ENCODE data around the gene EIF4EBP3. TPM values are rescaled to one million over a fixed set of nuclear protein-coding genes. Genes with fewer than 3 reads are reported as not detected.
A peak's percentile ranks its signal among the peaks of the same experiment; 100 is the strongest.

The EIF4EBP3 gene
- total RNA-seq, 2 experiments from 2014 or later, result 12.7 to 15.1 TPM

DNA sequence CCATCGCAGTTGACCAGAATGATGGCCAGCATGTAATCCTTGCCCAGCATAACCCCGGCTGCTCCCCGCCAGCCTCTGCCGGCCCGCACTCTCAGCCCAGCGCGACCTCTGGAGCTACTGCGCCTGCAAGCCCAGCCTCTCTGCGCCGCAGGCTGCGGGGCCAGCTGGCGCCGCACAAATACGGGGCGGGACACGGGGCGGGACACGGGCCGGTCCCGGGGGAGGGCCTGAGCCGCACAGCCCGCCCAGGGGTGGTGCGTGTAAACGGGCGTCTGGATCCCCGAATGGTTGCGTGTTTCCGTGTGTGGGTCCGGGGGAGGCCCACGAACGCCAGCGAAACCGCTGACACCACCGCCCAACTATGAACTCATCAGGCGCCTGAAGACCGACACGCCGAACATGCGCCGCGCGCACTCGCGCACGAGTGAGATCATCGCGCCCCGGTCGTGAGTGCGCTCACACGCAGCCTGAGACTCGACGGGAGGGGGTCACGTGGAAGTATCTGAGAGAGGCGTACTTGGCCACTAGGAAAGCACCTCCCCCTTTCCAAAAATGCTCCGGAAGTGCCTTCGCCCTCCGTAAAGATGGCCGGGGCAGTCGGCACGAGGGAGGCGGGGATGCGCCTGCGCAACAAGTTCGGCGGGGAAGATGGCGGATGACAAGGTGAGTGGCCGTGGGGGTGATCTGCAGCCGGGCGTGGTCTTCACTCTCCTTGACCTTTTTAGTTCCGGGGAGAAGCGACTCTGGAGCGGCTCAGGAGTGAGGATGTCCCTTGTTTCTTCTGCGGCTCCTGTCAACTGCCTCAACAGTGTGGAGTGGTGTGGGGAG is 16.9 kb downstream of the EIF4EBP3 start, which contains the start of the genes APBB3 and SLC35A4:
APBB3 (minus strand) TSS at position 403 of the 828 bp plus-strand sequence; CDS start at position 50, 353 bp downstream.
SLC35A4 (plus strand) TSS at position 633 of the 828 bp plus-strand sequence. CDS start 2,342 bp downstream, outside the sequence.
- Histone ChIP-seq H3K4me3 (ENCODE audit: low read length) (peak within 1 kb of the TSS; percentile 98), H3K27me3 (ENCODE audit: control insufficient read depth in 1 of 2, insufficient read depth in 2 of 2, low read length in 2 of 2) (no peaks in the 10 kb centered on the region), H3K9me3 (ENCODE audit: control insufficient read depth in 1 of 2, insufficient read depth in 1 of 2, low read length in 2 of 2) (no peaks in the 10 kb centered on the region), H3K36me3 (ENCODE audit: insufficient read depth, low read length) (peaks cover 41% of the 10 kb centered on the region), H3K27ac (ENCODE audit: low read depth in 1 of 2, low read length in 2 of 2) (peak within 1 kb of the TSS; percentile 89 to 97), H3K4me1 (ENCODE audit: insufficient read depth, low read length) (peaks cover 70% of the 10 kb centered on the region)
- Mint-ChIP-seq H3K4me1 (ENCODE audit: low read depth) (peaks cover 59% of the 10 kb centered on the region), H3K4me3 (peak within 1 kb of the TSS; percentile 94), H3K9me3 (no peaks in the 10 kb centered on the region), H3K27me3 (no peaks in the 10 kb centered on the region), H3K27ac (peak within 1 kb of the TSS; percentile 94), H3K36me3 (ENCODE audit: low read depth) (peaks cover 64% of the 10 kb centered on the region)
- POLR2A ChIA-PET, result interaction anchor here (0.8 to 8.9 kb wide), 11 partner anchors 12 to 163 kb away, joined by 3 to 87 read pairs (median 6); partner anchors contain the start of genes ANKHD1, CD14, EIF4EBP3 and IK
- intact Hi-C loops (cut with DNase I, micrococcal nuclease), result loop anchor here (1.0 to 10.0 kb wide), 10 partner anchors 16 to 457 kb away; partner anchors contain the start of genes TMCO6 (in 2 of the 2), CYSTM1 (in 1 of the 2), EIF4EBP3 (in 1 of the 2) and PFDN1 (in 1 of the 2)
- ATAC-seq (ENCODE audit: poor library complexity), result peak; percentile 87
- TF ChIP-seq, protein P1, sequence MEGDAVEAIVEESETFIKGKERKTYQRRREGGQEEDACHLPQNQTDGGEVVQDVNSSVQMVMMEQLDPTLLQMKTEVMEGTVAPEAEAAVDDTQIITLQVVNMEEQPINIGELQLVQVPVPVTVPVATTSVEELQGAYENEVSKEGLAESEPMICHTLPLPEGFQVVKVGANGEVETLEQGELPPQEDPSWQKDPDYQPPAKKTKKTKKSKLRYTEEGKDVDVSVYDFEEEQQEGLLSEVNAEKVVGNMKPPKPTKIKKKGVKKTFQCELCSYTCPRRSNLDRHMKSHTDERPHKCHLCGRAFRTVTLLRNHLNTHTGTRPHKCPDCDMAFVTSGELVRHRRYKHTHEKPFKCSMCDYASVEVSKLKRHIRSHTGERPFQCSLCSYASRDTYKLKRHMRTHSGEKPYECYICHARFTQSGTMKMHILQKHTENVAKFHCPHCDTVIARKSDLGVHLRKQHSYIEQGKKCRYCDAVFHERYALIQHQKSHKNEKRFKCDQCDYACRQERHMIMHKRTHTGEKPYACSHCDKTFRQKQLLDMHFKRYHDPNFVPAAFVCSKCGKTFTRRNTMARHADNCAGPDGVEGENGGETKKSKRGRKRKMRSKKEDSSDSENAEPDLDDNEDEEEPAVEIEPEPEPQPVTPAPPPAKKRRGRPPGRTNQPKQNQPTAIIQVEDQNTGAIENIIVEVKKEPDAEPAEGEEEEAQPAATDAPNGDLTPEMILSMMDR (IDR thresholded peaks at IDR 0.05), result no peak
- CTCF ChIA-PET, result interaction anchor here (0.9 to 1.3 kb wide), 3 partner anchors 17 to 74 kb away, joined by 3 to 10 read pairs (median 6); partner anchors contain the start of genes EIF4EBP3 and TMCO6
- peak; percentile 92 to 100 (median 96) for DNase-seq

DNA sequence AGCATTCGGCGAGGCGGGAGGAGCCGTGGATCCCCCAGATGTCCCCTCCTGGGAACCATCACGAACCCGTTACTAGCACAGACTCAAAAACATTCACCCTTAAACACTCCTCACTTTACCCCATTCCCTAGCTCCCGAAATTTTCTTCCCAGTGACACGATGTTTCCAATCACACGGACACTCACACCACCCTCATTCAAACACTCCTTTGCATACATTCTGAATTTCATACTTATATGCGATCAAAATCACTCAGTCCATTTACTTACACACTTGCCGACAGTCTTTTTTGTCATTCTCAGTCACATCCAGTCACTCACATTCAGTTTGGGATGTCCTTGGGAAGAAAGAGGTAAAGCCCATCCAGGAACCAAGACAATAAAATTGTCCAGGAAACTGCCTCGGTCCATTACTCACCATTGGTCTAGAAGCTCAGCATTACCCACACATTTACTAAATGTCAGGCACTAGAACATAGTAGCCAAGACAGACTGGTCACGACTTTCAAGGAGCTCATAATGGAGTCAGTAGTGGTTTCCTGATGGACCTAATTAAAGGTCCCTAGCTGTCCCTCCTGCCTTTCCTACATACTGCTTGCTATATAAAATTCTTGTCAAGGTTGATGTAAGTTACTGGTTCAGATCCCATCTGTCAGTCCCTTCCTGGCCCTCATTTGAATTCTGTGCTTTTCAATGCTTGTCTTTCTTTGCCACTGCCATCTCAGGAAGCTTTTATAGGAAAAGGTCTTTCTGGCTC is 17.7 kb downstream of the EIF4EBP3 start:
- peaks cover 76% of the 10 kb centered on the region for H3K4me1 ChIP-seq (ENCODE audit: insufficient read depth, low read length)
- intact Hi-C loops (cut with DNase I, micrococcal nuclease), result loop anchor here in 1 of 2 experiments (2.0 to 10.0 kb wide), 6 partner anchors 16 to 458 kb away; partner anchors contain the start of genes CYSTM1 and TMCO6
- H3K27ac Mint-ChIP-seq, result peak overlapping the region; percentile 94

More for the DNA sequence above, 17.7 kb downstream of the EIF4EBP3 start:
- ChIA-PET POLR2A (interaction anchor here (1.0 to 8.9 kb wide), 8 partner anchors 8 to 164 kb away, joined by 3 to 87 read pairs (median 6); partner anchors contain the start of genes ANKHD1, EIF4EBP3, IK and NDUFA2), CTCF (interaction anchor here (1.3 to 1.5 kb wide), 2 partner anchors 18 to 74 kb away, joined by 5 to 6 read pairs; partner anchors contain the start of genes EIF4EBP3 and TMCO6)
- Histone ChIP-seq H3K36me3 (ENCODE audit: insufficient read depth, low read length) (peaks cover 44% of the 10 kb centered on the region), H3K4me3 (ENCODE audit: low read length) (peak overlapping the region; percentile 98), H3K27me3 (ENCODE audit: control insufficient read depth in 1 of 2, insufficient read depth in 2 of 2, low read length in 2 of 2) (no peaks in the 10 kb centered on the region), H3K27ac (ENCODE audit: low read depth in 1 of 2, low read length in 2 of 2) (peak overlapping the region; percentile 89 to 97), H3K9me3 (ENCODE audit: control insufficient read depth in 1 of 2, insufficient read depth in 1 of 2, low read length in 2 of 2) (no peaks in the 10 kb centered on the region)
- Mint-ChIP-seq H3K9me3 (no peaks in the 10 kb centered on the region), H3K36me3 (ENCODE audit: low read depth) (peaks cover 62% of the 10 kb centered on the region), H3K4me3 (peak overlapping the region; percentile 94), H3K4me1 (ENCODE audit: low read depth) (peaks cover 67% of the 10 kb centered on the region), H3K27me3 (no peaks in the 10 kb centered on the region)
- ATAC-seq (ENCODE audit: poor library complexity) (no peak), DNase-seq (peak in 1 of 14 experiments; percentile 32)
- TF ChIP-seq, protein P1 (IDR thresholded peaks at IDR 0.05), result no peak
